Fibroblast of lung (primary cell): ENCODE data around the gene TIFAB. TPM values are rescaled to one million over a fixed set of nuclear protein-coding genes. Genes with fewer than 3 reads are reported as not detected.

Experiments
- DNase-seq, 2 donors: peaks; one replicate each; pipeline versions ENCODE4 v3.0.0 to v3.0.0-alpha.2; 2010; ENCODE audit warnings: low read depth in 2 of 2
- H2AFZ ChIP-seq: 2 replicates; pipeline ENCODE4 v1.5.1; 2012; ENCODE audit warnings: low read length, control low read depth, inconsistent platforms
- H3K27ac ChIP-seq: 2 replicates; pipeline ENCODE4 v1.5.1; 2011; ENCODE audit warnings: low read length, control low read depth; ENCODE audit not compliant: insufficient read depth
- H3K27me3 ChIP-seq: 2 replicates; pipeline ENCODE4 v1.5.1; 2011; ENCODE audit warnings: mild to moderate bottlenecking, low read length; ENCODE audit not compliant: control insufficient read depth, insufficient read depth
- H3K36me3 ChIP-seq: 2 replicates; pipeline ENCODE4 v1.5.1; 2011; ENCODE audit warnings: low read length; ENCODE audit not compliant: control insufficient read depth, insufficient read depth
- H3K4me1 ChIP-seq: 2 replicates; pipeline ENCODE4 v1.5.1; 2011; ENCODE audit warnings: low read length; ENCODE audit not compliant: control insufficient read depth, insufficient read depth; ENCODE audit errors: extremely low read depth
- H3K4me2 ChIP-seq: 2 replicates; pipeline ENCODE4 v1.5.1; 2011; ENCODE audit warnings: low read length, control low read depth; ENCODE audit not compliant: insufficient read depth; ENCODE audit errors: extremely low read depth
- H3K4me3 ChIP-seq, 4 experiments: fragments of 200-600 bp in 1 of 4; sonication (generic) in 1 of 4; replicated peaks in 1 of 4; 2 replicates each; pipeline ENCODE4 v1.5.1; 2011 to 2016; ENCODE audit warnings: low read length in 4 of 4, low read depth in 3 of 4, mild to moderate bottlenecking in 3 of 4, control low read depth in 2 of 4, inconsistent platforms in 1 of 4, mixed read lengths in 1 of 4; ENCODE audit not compliant: insufficient read depth in 1 of 4; ENCODE audit errors: control extremely low read depth in 1 of 4
- H3K79me2 ChIP-seq: 2 replicates; pipeline ENCODE4 v1.5.1; 2012; ENCODE audit warnings: mild to moderate bottlenecking, low read length, inconsistent platforms; ENCODE audit not compliant: control insufficient read depth, insufficient read depth
- H3K9ac ChIP-seq: 2 replicates; pipeline ENCODE4 v1.5.1; 2011; ENCODE audit warnings: mild to moderate bottlenecking, low read length, control low read depth; ENCODE audit not compliant: insufficient read depth
- H3K9me3 ChIP-seq: 2 replicates; pipeline ENCODE4 v1.5.1; 2012; ENCODE audit warnings: low read depth, low read length; ENCODE audit not compliant: control insufficient read depth, insufficient read depth
- H4K20me1 ChIP-seq: 2 replicates; pipeline ENCODE4 v1.5.1; 2011; ENCODE audit warnings: low read length; ENCODE audit not compliant: control insufficient read depth, insufficient read depth; ENCODE audit errors: extremely low read depth
- EZH2 ChIP-seq: IDR thresholded peaks from 2 replicates; pipeline ENCODE4 v1.5.1; 2012; ENCODE audit warnings: low read length, control low read depth, mild to moderate bottlenecking; ENCODE audit errors: missing control alignments
- polyA plus RNA-seq, 2 donors: library from polyadenylated mRNA; depleted of rRNA in 1 of 2; stranded (reverse) in 1 of 2; unstranded in 1 of 2; fragments of >200 nt; gene quantifications; 2 replicates each; pipeline ENCODE4 v1.2.1, GENCODE V29; 2011 to 2012; ENCODE audit warnings: missing spikeins in 1 of 2
- total RNA-seq: library from RNA; depleted of rRNA; stranded (reverse); fragments of >200 nt; gene quantifications from 2 replicates; pipeline ENCODE4 v1.2.1, GENCODE V29; 2014
- TF ChIP-seq, protein P1 (sequence below), 2 donors: IDR thresholded peaks in 1 of 2; conservative IDR thresholded peaks in 1 of 2; 1 replicate in 1 of 2; 2 replicates in 1 of 2; pipeline ENCODE4 v1.5.1; 2011 to 2012; ENCODE audit warnings: low read length in 2 of 2, control low read depth in 1 of 2, inconsistent platforms in 1 of 2, low read depth in 1 of 2, mild to moderate bottlenecking in 1 of 2

The TIFAB gene
- total and polyA plus RNA-seq, 2 donors (not counting 1 experiment from before 2014, with no cell fraction given), result not detected

DNA sequence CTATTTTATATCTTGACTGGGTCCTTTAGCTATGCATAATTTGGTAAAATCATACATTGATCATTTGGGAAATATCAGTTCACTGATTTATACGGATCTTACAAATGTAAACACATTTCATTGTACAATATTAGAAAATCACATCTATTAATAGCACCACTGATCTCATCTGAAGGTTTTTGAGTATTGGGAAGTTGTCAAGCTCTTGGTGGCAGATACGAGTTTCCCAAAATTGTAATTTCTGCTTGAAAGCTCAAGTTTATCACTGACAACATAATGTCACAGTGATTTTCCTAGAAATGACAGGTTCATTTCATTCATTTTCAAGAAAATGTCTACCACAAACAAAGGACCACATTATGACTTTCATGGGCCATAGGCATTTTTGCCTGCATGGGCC lies 50.1 kb downstream of the TIFAB start:
- Histone ChIP-seq H3K9me3 (no peaks in the 10 kb centered on the region), H3K79me2 (peaks cover 20% of the 10 kb centered on the region), H3K4me2 (no peak overlapping the region), H3K4me1 (peaks cover 3% of the 10 kb centered on the region), H3K36me3 (no peaks in the 10 kb centered on the region), H3K4me3 (no peak overlapping the region), H4K20me1 (no peaks in the 10 kb centered on the region), H3K27me3 (no peaks in the 10 kb centered on the region), H3K27ac (no peak overlapping the region), H2AFZ (no peak overlapping the region), H3K9ac (no peak overlapping the region)
- TF ChIP-seq, protein P1, sequence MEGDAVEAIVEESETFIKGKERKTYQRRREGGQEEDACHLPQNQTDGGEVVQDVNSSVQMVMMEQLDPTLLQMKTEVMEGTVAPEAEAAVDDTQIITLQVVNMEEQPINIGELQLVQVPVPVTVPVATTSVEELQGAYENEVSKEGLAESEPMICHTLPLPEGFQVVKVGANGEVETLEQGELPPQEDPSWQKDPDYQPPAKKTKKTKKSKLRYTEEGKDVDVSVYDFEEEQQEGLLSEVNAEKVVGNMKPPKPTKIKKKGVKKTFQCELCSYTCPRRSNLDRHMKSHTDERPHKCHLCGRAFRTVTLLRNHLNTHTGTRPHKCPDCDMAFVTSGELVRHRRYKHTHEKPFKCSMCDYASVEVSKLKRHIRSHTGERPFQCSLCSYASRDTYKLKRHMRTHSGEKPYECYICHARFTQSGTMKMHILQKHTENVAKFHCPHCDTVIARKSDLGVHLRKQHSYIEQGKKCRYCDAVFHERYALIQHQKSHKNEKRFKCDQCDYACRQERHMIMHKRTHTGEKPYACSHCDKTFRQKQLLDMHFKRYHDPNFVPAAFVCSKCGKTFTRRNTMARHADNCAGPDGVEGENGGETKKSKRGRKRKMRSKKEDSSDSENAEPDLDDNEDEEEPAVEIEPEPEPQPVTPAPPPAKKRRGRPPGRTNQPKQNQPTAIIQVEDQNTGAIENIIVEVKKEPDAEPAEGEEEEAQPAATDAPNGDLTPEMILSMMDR (conservative IDR thresholded peaks at IDR 0.05 in 1 of 2, IDR thresholded peaks at IDR 0.05 in 1 of 2; ENCODE audit: low read depth in 1 of 2, low read length in 2 of 2), result no peak
- TF ChIP-seq EZH2, result no peak
- no peak for DNase-seq

DNA sequence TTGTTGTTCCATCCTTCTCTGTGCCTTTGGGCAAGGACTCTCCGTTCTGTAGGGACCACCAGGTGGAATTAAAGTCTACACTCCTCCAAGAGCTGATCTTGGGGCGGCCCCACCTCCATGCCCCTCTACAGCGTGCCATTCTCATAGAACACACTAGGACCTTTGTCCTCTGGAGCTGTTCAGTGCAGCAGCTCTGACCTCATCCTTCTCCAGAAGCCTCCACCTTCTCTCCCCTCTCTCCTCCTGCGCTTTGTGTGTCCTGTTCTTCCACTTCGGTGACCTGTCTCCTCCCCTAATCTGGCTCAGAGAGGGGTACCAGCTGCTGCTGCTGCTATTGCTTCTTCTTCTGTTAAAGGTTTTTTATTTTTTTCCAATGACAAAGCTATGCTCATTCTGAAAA lies 51.3 kb downstream of the TIFAB start:
- Histone ChIP-seq H3K27me3 (no peaks in the 10 kb centered on the region), H2AFZ (no peak overlapping the region), H3K4me1 (peaks cover 3% of the 10 kb centered on the region), H3K9ac (no peak overlapping the region), H3K4me3 (no peak overlapping the region), H3K36me3 (no peaks in the 10 kb centered on the region), H3K9me3 (no peaks in the 10 kb centered on the region), H3K79me2 (peaks cover 31% of the 10 kb centered on the region), H4K20me1 (no peaks in the 10 kb centered on the region), H3K27ac (no peak overlapping the region), H3K4me2 (no peak overlapping the region)
- TF ChIP-seq, protein P1 (conservative IDR thresholded peaks at IDR 0.05 in 1 of 2, IDR thresholded peaks at IDR 0.05 in 1 of 2; ENCODE audit: low read depth in 1 of 2, low read length in 2 of 2), result no peak
- TF ChIP-seq EZH2, result no peak
- no peak for DNase-seq

DNA sequence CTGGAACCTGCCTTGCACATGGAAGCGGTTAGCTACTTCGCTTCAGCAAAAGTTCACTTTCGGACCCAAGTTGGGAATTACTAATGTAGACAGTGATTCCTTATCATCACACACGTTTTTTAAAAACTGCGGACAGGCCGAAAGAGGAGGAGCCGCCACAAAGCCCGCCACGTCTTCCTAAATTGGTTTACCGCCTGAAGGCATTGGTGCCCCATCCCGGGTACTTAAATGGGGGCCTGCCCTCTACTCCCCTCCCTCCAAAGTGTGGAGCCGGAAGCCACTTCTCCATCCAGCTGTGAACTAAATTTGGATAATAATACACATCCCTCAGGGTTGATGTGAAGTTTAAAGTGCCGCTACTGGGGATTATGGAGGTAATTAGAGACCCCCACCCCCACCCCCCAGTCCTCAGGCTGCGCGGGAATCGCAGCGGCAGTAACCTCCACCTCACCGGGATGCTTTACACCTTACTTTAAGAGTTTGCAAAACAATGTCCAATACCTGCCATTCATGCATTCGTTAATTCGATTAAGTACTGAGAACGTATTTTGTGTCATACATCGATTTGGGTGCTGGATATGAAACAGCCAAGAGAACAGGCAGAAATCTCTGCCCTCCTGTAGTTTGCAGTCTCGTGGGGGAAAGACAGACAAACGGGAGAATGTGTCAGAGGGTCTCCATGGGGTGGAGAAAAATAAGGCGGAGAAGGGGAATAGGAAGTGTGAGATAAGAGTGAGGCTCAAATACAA lies 52.2 kb downstream of the TIFAB start:
- Histone ChIP-seq H3K4me2 (peak overlapping the region; percentile 89), H3K9ac (peak overlapping the region; percentile 88), H3K4me3 (peak overlapping the region; percentile 55 to 86 (median 74)), H2AFZ (peak overlapping the region; percentile 97), H3K4me1 (peaks cover 4% of the 10 kb centered on the region), H3K9me3 (no peaks in the 10 kb centered on the region), H3K27me3 (no peaks in the 10 kb centered on the region), H4K20me1 (no peaks in the 10 kb centered on the region), H3K79me2 (peaks cover 40% of the 10 kb centered on the region), H3K27ac (peak overlapping the region; percentile 93), H3K36me3 (no peaks in the 10 kb centered on the region)
- TF ChIP-seq EZH2, result no peak
- TF ChIP-seq, protein P1 (conservative IDR thresholded peaks at IDR 0.05 in 1 of 2, IDR thresholded peaks at IDR 0.05 in 1 of 2; ENCODE audit: low read depth in 1 of 2, low read length in 2 of 2), result no peak
- peak in 1 of 2 donors; percentile 16 for DNase-seq
